Measurements from ENCODE around the gene HHATL.

HHATL gene

GRCh38 chr3:42684632-42685362, 17.8 kb downstream of the HHATL start:
- no peak overlapping the region for H3K4me3 ChIP-seq (ENCODE audit: control insufficient read depth, low read depth, low read length)
- no peak for TF ChIP-seq CTCF (IDR thresholded peaks at IDR 0.05; ENCODE audit: control insufficient read depth, insufficient read depth, low read depth, low read length, missing control alignments)
- DNase-seq (ENCODE audit: low read depth), result no peak

GRCh38 chr3:42683875-42684598, 18.6 kb downstream of the HHATL start:
- DNase-seq (ENCODE audit: low read depth), result peak; percentile 90

GRCh38 chr3:42682301-42683070, 20.1 kb downstream of the HHATL start:
- H3K4me3 ChIP-seq (ENCODE audit: control insufficient read depth, low read depth, low read length), result no peak overlapping the region
- DNase-seq (ENCODE audit: low read depth), result no peak
- no peak for TF ChIP-seq CTCF (IDR thresholded peaks at IDR 0.05; ENCODE audit: control insufficient read depth, insufficient read depth, low read depth, low read length, missing control alignments)

More at GRCh38 chr3:42683875-42684598, 18.6 kb downstream of the HHATL start:
- H3K4me3 ChIP-seq (ENCODE audit: control insufficient read depth, low read depth, low read length), result no peak overlapping the region
- no peak for TF ChIP-seq CTCF (IDR thresholded peaks at IDR 0.05; ENCODE audit: control insufficient read depth, insufficient read depth, low read depth, low read length, missing control alignments)

GRCh38 chr3:42681361-42682038, 21.1 kb downstream of the HHATL start:
- DNase-seq (ENCODE audit: low read depth), result no peak
- H3K4me3 ChIP-seq (ENCODE audit: control insufficient read depth, low read depth, low read length), result no peak overlapping the region
- TF ChIP-seq CTCF (IDR thresholded peaks at IDR 0.05; ENCODE audit: control insufficient read depth, insufficient read depth, low read depth, low read length, missing control alignments), result no peak

GRCh38 chr3:42680806-42681205, 21.8 kb downstream of the HHATL start:
- DNase-seq (ENCODE audit: low read depth), result no peak
- no peak for TF ChIP-seq CTCF (IDR thresholded peaks at IDR 0.05; ENCODE audit: control insufficient read depth, insufficient read depth, low read depth, low read length, missing control alignments)
- no peak overlapping the region for H3K4me3 ChIP-seq (ENCODE audit: control insufficient read depth, low read depth, low read length)

- TF ChIP-seq CTCF (IDR thresholded peaks at IDR 0.05; ENCODE audit: control insufficient read depth, insufficient read depth, low read depth, low read length, missing control alignments), result no peak
- H3K4me3 ChIP-seq (ENCODE audit: control insufficient read depth, low read depth, low read length), result no peak overlapping the region
- peak; percentile 23 for DNase-seq (ENCODE audit: low read depth)
These were observed 22.3 kb downstream of the HHATL start for GRCh38 chr3:42680271-42680670.

All from AG09309 (cell line).